Stimulated activated CD8-positive, alpha-beta memory T cell treated with anti-CD3 and anti-CD28 coated beads, Interleukin-7, amount 100 ng/mL, for 48 hours (primary cell): ENCODE measurements around the gene CELSR3.

ENCODE experiments used
- DNase-seq, 2 donors: peaks; one replicate each; pipeline ENCODE4 v3.0.0-alpha.2; 2020; ENCODE audit warnings: low read depth in 1 of 2; ENCODE audit errors: extremely low read depth in 1 of 2

The CELSR3 gene

GRCh38 chr3:48662753-48663488 is at the start of gene CELSR3:
Gene CELSR3, minus strand, starts transcription at chr3:48662886. Its CDS starts 252 bp downstream, at chr3:48662634.
- DNase-seq = peak; percentile 39 to 64

DNA sequence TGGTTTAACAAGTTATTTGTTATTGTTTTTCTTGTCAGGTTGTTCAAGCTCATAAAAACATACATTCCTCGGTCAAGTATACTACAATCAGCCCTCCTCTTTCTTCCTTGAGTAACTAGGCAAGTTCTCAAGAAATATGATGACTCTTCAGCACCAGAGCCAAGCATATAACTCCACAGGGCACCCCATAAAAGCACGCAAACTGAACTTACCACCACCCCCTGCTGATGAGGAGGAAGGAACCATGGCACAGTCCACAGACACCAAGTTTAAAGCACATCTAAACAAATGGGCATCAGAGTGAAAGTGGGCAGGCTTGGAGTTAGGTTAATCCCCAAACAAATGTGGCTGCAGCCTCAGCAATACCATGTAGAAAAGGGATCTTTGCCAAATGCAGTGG is 49.0 kb upstream of the CELSR3 start:
- DNase-seq = no peak

DNA sequence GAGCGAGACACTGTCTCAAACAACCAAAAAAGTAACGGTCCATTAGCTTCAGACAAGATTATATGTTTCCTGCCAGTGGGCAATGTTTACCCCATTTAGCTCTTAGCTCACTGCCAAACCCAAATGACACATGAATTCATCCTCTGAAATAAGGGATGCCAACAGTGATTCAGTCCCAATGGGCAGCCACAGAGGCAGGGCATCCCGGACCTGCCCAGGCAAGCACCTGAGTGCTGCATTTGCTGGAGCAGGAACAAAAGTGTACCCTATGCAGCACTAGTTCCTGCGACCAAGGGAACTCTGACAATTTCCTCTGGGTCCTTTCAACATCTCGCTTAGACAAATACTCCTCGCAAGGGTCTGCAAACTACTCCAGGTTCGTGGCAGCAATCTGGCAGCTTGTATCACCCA is 46.4 kb upstream of the CELSR3 start:
- DNase-seq = no peak

- DNase-seq = no peak
These were observed 45.8 kb upstream of the CELSR3 start for GRCh38 chr3:48708481-48708889.

- DNase-seq = no peak
These were observed 44.5 kb upstream of the CELSR3 start for GRCh38 chr3:48707157-48707556.

DNA sequence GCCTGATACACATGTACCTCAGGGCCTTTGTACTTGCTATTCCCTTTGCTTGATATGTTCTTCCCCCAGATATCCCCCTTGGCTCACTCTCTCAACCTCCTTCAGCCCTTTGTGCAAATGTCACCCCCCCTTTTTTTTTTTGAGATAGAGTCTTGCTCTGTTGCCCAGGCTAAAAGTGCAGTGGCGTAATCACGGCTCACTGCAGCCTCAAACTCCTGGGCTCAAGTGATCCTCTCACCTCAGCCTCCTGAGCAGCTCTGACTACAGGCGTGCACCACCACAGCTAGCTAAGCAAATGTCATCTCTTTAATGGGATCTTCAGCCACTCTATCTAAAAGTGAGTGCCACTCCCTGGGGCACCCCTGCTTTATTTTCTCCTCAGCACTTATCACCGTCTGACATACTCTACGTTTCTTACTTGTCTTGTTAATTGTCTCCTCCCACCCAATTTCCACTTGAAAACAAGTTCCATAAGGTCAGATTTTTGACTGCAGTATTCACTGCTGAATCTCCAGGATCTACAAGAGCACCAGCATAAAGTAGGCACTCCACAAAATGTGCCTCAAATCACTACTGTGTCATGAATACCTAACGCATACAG is 39.7 kb upstream of the CELSR3 start:
- DNase-seq = no peak

- no peak for DNase-seq
These were observed 38.2 kb upstream of the CELSR3 start for GRCh38 chr3:48700731-48701405.

DNA sequence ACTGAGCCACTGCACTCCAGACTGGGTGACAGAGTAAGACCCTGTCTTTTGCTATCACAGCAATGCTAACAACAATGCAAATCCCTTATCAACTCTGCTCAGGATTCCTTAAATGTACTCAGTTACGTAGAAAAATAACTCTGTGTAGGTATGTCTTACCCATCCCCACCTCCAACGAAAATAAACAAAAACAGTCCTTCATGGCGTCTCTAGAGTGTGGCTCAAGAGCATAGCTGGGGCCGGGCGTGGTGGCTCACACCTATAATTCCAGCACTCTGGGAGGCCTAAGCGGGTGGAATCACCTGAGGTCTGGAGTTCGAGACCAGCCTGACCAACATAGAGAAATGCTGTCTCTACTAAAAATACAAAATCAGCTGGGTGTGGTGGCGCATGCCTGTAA is 36.2 kb upstream of the CELSR3 start:
- DNase-seq = no peak

GRCh38 chr3:48697952-48698351 is 35.3 kb upstream of the CELSR3 start:
- DNase-seq = no peak

DNA sequence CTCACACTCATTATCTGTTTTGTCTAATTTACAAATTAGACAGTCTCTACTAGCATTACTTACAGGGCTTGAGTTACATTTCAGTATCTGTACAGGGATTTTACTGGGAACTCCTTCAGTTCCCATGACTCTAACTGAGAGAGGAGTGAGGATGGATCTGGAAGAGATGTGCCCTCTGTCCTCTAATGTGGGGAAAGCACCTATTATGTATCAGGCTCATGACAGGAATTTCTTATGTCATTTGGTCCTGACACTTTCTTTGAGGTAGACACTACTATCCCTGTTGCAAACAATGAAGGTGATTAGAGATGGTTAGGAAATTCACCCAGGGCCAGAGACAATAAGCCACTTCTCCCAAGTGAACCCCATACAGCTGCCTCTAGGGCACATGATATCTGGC is 33.9 kb upstream of the CELSR3 start:
- no peak for DNase-seq

GRCh38 chr3:48696156-48696555 is 33.5 kb upstream of the CELSR3 start:
- DNase-seq = no peak

DNA sequence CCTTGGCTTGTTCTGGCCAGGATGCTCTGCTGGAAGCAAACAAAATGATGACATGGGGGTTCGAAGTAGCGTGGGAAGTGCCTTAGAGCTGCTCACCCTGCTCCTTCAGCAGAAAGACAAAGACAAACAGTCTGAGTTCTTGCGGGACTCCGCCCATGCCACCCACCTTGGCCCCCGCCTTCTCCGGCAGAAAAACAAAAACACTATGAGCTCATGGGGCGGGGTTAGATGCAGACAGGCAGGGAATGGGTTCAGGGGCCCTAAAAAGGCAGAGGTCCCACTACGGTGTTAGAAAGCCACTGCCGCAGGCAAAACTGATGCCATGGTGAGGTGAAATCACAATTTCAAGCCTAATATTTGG is 32.7 kb upstream of the CELSR3 start:
- DNase-seq = no peak

- DNase-seq = no peak
These were observed 32.1 kb upstream of the CELSR3 start for GRCh38 chr3:48694610-48695392.

DNA sequence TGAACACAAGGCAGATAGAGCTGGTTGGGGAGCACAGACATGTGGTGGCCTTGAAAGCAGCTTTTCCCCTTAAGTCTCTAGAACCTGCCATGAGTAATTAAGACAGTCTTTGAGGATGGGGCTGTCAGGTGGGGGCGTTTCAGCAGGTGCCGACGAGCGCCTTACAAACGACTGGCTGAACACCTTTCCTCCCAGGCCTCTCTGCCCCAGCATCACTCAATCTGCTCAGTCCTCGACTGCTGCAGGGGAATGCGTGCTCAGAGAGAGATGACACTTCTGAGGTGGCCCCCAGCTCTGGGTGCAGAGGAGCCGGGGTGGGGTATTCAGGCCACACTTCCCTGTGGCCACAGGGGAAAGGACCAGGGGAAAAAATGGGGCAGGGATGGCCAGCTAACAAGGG is 31.1 kb upstream of the CELSR3 start:
- DNase-seq = no peak

DNA sequence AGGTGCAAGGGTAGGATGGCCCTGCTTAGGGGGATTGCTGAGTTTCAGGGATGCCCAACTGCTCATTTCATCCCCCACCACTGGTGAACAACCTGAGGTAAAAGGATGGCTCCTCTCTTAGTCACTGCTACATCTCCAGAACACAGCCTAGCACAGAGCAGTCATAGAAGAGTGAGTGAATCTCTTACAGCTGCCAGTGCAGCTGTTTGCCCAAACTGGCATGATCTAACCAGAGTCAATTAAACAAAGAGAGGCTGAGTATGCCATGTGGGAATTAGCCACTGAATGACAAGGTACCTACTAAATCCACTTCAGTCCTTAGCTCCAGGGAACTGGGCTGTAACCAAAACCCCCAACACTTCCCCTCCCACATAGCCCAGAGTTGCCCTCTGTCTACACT is 29.9 kb upstream of the CELSR3 start:
- DNase-seq = no peak

DNA sequence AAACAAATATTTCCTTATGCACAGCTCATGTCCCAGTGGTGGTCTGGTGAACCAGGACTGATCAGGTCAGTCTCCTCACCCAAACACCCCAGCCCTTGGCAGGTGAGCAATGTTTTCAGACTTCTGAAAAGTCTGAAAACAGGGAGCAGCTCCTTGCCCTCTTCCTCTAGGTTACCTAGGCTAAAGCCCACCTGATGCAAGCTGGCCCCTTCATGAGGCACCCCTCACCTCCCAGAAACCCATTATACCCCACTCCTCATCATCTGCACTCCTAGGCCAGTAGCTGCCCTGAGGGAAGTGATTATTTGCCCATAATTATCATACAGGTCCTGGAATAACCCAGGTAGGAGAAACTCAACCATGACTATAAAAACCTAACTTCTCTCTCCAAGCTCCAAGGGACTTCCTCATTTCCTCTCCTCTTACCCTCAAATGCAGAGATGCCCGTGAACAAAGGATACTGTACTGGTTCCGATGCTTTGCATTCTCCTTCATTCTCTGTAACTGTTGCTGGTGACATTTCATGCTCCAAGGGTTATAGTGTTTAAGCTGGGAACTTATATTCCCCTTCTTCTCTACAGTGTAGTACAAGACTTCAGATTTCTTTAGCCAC is 28.3 kb upstream of the CELSR3 start:
- no peak for DNase-seq

- no peak for DNase-seq
These were observed 26.7 kb upstream of the CELSR3 start for GRCh38 chr3:48689384-48689783.

DNA sequence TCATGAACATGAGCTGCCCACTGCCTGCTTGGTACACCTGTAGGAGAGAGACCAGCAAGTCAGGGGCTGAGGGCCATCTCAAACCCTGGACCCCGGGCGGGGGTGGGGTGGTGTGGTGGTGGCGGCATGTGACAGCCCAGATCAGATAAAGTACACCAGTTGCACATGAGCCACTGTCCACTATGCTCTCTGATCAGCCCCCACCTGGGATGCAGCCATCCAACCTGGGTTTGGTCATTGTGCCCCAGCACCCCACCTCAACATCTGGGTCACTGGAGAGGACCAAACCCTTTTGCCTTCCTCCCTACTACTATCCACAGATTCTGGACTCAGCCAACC is 26.0 kb upstream of the CELSR3 start:
- no peak for DNase-seq

DNA sequence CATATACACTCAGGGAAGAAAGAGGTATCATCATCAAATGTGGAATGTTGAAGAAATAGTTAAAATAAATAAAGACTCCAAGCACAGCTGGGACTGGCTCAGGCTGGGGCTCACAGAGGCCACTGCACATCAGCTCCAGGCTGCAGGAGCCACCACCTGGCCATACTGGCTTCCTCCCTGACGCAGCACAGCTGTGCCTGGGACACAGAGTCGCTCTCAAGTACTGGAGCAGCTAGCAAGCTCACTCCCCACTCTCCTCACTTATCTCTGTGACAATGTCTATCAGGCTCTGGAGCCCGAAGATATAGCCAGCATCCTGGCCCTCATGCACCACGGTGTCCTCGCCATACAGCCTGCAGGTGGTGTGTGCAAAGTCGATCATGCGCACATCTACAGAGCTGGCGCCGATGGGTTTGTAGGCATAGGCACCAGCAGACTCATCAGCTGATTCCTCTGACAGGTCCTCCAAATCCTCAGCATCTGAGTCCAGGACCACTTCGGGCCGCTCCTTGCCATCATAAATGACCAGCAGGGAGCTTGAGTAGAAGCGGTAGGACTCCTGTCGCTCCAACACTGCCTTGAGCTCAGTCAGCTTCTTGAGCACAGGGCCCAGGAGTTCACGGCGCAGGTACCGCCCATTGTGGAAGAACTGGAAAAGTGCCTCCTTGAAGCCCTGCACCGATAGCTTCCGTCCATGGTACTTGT is 25.5 kb upstream of the CELSR3 start:
- DNase-seq = no peak

DNA sequence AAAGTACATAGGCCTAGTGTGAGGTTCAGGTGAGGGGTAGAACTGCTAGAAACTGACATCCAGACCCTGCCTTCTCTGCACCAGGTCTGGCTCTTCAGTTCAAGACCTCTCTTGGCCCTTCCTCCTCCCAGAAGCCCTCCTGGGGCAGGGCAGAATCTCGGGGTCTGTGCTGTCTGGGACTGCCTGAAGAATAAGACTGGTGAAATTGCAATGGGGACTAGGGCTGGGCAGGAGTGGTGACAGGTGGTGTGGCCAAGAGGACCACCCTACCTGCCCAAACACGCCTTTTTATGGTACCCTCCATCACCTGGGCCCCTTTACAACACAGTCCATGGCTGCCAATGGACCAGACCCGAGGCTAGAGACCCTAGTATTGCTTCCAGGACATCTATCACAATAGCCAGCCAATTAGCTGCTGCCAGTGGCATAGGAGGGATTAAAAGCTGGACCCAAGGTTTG is 24.6 kb upstream of the CELSR3 start:
- DNase-seq = no peak
